Sigmoid colon (tissue), 4 donors: ENCODE results near the gene CHPT1.

Experiments used
- EP300 ChIP-seq, 4 donors: sonication (generic); formaldehyde crosslinking; IDR thresholded peaks; one replicate each; pipeline ENCODE4 v1.6.1; 2017; ENCODE audit warnings: antibody characterized with exemption in 4 of 4
- POLR2A ChIP-seq, 2 donors: fragments of 450-650 bp; IDR thresholded peaks; one replicate each; pipeline ENCODE4 v1.6.1; 2016; ENCODE audit warnings: antibody characterized with exemption in 2 of 2, mild to moderate bottlenecking in 2 of 2, moderate library complexity in 2 of 2
- POLR2AphosphoS5 ChIP-seq, 4 donors: sonication (generic); formaldehyde crosslinking; IDR thresholded peaks; one replicate each; pipeline ENCODE4 v1.6.1; 2017; ENCODE audit warnings: antibody characterized with exemption in 4 of 4
- TF ChIP-seq, protein P1 (sequence below), 4 experiments: fragments of 450-650 bp in 3 of 4; fragments of 200-600 bp in 1 of 4; IDR thresholded peaks; one replicate each; pipeline ENCODE4 v1.5.1; 2016 to 2019; ENCODE audit warnings: antibody characterized with exemption in 4 of 4, mild to moderate bottlenecking in 3 of 4, moderate library complexity in 2 of 4

DNA sequence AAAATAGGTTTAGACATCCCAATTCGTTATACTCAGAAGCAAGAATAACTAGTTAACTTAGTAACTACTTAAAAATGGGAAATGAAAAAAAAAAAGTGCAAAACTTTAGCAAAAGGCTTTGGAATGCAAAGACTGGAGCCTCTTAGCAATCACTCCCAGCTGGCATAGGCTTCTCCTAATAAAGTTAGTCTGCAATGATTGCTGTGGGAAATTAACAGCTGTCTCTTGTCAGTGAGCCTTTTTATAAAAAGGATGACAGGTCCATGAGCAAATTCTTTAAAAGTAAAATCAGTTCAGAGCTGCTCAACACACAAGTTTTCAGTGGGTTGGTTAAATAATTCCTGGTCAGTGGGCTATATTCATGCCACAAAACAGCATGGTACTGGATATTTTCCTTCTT, 49.2 kb downstream of the CHPT1 start:
- TF ChIP-seq, protein P1, sequence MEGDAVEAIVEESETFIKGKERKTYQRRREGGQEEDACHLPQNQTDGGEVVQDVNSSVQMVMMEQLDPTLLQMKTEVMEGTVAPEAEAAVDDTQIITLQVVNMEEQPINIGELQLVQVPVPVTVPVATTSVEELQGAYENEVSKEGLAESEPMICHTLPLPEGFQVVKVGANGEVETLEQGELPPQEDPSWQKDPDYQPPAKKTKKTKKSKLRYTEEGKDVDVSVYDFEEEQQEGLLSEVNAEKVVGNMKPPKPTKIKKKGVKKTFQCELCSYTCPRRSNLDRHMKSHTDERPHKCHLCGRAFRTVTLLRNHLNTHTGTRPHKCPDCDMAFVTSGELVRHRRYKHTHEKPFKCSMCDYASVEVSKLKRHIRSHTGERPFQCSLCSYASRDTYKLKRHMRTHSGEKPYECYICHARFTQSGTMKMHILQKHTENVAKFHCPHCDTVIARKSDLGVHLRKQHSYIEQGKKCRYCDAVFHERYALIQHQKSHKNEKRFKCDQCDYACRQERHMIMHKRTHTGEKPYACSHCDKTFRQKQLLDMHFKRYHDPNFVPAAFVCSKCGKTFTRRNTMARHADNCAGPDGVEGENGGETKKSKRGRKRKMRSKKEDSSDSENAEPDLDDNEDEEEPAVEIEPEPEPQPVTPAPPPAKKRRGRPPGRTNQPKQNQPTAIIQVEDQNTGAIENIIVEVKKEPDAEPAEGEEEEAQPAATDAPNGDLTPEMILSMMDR (IDR thresholded peaks at IDR 0.05), result no peak
- TF ChIP-seq EP300 (IDR thresholded peaks at IDR 0.05), result no peak
- no peak for TF ChIP-seq POLR2A (IDR thresholded peaks at IDR 0.05)
- TF ChIP-seq POLR2AphosphoS5 (IDR thresholded peaks at IDR 0.05), result no peak
